GM19328 (cell line): Measurements from ENCODE around the gene IGSF8.
"Not testable (repeated sequence)": the region's sequence is repeated elsewhere in the genome, so short reads cannot be mapped to it uniquely, and the experiment has no call there.

Experiments used
- ATAC-seq: cut with Tn5 transposase; IDR thresholded peaks from one replicate; pipeline ENCODE4 v1.9.1; 2021; ENCODE audit warnings: mild to moderate bottlenecking, moderate library complexity; ENCODE audit not compliant: unreplicated experiment

Gene IGSF8

GRCh38 chr1:160127381-160127780, 29.0 kb upstream of the IGSF8 start:
- no peak for ATAC-seq

DNA sequence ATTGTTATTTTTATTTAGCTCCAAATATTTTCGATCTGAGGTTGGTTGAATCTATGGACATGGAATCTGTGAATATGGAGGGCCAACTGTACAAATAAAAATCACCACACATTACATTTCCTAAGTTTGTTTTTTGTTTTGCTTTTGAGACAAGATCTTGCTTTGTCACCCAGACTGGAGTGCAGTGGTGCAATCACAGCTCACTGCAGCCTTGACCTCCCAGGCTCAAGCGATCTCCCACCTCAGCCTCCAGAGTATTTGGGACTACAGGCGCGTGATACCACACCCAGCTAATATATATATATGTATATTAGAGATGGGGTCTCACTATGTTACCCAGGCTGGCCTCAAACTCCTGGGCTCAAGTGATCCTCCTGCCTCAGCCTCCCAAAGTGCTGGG, 27.9 kb upstream of the IGSF8 start:
- not testable (repeated sequence) for ATAC-seq

DNA sequence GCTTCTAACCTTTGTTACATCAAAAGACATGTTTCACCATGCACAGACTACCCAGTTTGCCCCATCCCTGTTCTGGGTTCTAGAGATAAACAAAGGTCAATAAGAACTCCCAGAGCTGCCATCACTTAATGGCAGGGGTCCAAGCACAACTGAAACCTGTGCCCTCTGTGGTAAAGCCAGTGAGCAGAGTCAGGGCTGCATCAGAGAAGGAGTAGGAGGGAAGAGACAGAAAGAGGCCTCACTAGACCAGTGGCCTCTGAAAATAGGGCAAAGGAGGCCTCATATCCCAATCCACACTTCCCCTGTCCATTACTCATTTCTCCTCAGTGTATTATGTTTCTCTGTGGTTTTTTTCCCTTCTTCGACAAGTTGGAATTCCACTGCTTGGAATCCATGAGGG, 27.3 kb upstream of the IGSF8 start:
- ATAC-seq = no peak

DNA sequence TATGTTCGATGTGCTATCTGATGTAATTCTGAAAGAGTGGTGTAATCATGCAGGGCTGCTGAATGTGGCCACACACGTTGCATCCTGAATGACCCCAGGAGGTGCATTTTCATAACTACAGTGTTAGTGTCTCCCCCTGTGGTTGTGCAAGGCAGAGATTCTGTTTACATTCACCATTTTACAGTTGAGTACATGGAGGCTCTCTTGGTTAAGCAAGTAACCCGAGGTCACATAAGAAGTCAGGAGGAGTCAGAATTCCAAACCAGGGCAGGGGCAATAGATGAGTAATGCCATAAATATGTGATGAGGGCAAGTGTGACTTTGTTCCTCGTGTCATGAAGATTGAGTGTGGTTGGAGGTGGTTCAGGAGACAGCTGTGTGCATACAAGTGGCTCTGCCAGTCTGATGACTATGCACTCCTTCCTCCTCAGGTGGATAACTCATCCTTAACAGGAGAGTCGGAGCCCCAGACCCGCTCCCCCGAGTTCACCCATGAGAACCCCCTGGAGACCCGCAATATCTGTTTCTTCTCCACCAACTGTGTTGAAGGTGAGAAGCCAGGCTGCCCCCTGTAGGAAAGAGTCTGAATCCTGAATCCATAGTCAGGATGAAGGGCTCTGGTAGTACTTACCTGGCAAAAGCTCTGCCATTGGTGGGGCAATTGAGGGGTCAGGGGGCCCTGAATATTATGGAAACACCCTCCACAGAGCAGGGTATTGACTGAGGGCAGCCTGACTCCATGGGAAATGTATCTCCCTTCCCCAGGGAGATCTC, 26.5 kb upstream of the IGSF8 start:
- no peak for ATAC-seq

DNA sequence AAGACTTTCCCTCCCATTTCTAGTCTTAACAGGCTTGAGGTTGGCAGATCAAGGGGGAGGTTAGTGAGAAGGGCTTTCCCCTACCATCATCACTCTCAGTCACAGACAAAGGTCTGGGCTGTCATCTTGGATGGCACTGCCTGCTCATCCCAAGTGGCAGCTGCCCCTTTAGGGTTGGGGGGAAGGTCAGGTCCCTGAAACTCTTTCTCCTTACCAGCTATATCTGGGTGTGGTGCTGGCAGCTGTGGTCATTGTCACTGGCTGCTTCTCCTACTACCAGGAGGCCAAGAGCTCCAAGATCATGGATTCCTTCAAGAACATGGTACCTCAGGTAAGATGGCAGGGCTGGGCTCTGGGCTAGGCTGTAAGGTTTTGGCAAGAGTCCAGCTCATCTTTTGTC, 25.3 kb upstream of the IGSF8 start:
- ATAC-seq = no peak

DNA sequence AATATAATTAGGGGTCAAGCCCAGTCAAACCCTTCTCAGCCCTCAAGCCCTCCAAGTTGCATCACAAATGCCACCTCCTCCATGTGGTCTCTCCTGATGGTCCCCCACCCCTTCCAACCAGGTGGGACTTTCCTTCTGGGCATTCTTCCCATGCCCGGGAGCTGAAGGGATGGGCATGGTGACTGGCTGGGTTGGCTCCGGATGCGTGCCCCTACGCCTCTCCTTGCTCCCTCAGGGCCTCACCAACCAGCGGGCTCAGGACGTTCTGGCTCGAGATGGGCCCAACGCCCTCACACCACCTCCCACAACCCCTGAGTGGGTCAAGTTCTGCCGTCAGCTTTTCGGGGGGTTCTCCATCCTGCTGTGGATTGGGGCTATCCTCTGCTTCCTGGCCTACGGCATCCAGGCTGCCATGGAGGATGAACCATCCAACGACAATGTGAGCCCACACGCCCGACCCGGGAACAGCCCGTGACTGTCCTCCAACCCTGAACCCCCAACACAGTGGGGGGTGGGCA, 24.6 kb upstream of the IGSF8 start:
- no peak for ATAC-seq

- ATAC-seq = no peak
These were observed 23.0 kb upstream of the IGSF8 start for GRCh38 chr1:160121388-160121787.

- ATAC-seq = no peak
These were observed 22.4 kb upstream of the IGSF8 start for GRCh38 chr1:160120797-160121196.

DNA sequence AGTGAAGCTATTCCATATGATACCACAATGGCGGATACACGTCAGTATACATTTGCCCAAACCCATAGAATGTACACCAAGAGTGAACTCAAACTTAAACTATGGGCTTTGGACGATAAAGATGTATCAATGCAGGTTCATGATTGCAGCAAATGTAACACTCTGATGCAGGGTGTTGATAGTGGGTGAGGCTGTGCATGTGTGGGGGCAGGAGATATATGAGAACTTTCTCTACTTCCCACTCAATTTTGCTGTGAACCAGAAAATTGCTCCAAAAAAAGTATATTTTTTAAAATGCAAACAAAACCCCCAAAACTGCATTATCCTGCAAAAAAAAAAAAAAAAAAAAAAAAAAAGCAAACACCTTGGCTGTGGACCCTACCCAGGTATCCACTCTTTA, 20.5 kb upstream of the IGSF8 start:
- ATAC-seq = no peak

- ATAC-seq = no peak
These were observed 19.3 kb upstream of the IGSF8 start for GRCh38 chr1:160117709-160118183.

GRCh38 chr1:160117300-160117699, 18.9 kb upstream of the IGSF8 start:
- no peak for ATAC-seq

- ATAC-seq = no peak
These were observed 18.1 kb upstream of the IGSF8 start for GRCh38 chr1:160116283-160117147.

DNA sequence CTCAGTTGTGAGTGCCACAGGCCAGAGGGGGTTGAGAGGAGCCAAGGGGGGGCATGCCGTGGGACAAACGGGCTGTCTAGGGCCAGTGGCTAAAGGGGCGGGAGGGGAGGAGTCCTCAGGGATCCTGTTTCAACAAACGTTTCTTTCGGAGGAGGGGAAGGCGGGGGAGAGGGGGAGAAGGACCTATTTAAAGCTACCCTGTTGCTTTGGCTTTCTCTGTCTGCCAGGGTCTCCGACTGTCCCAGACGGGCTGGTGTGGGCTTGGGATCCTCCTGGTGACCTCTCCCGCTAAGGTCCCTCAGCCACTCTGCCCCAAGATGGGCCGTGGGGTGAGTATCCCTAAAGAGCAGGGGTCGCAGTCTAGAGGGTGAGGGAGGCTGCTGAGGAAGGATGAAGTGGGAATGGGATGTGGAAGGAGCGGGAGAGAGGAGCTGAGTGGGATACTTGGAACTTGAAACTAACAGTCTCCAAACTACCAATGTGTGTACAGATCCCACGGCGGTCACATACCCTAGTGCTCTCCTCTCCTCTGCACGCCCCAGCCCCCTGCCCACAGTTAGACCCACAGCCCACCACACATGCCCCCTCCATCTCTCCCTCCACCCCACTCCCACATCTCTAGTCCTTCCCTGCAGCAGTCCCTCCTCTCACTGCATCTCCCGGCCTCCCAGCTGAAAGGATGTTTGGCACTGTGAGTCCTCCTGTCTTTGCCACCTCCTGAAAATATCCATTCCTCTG, 17.3 kb upstream of the IGSF8 start, which contains the start of gene ATP1A2:
ATP1A2 (plus strand) TSS at position 215 of the 738 bp plus-strand sequence; CDS start at position 318, 103 bp downstream.
- no peak for ATAC-seq

DNA sequence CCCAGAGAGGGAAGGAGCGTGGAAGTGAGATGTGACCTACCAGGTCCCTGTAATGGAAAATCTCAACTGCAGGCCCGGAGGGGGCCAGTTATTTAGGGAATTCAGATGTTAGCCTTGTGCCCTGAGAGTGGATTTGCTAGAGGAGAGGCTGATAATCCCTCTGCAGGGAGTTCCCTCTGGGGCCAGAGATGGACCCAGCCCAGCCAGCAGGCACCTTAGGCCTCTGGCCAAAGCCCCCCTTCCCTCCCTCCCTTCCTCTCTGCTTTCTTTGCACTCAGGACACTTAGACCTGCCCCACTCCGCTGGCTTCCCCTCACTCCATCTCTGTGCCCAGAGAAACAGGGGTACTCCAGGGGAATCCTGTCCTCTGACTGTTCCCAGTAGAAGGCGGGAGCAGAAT, 15.7 kb upstream of the IGSF8 start:
- ATAC-seq = no peak

DNA sequence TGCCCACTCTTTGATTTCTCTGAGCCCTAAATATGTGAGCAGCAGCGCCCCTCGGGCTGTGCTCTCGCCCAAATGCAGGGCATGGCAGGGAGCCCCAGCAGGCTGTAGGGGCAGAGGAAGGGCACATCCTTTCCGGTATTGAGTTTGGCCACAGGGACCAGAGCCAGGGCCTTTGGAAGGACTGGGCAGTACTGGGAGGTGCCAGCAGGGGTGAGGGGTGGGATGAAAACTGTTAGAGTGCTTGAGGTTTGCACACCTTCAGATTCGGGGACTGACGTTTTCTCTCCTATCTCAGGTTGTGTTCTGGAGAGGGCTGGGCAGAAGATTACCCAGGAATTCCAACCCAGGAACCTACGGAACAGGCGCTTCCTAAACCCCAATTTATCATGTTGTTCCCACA, 15.0 kb upstream of the IGSF8 start:
- no peak for ATAC-seq

DNA sequence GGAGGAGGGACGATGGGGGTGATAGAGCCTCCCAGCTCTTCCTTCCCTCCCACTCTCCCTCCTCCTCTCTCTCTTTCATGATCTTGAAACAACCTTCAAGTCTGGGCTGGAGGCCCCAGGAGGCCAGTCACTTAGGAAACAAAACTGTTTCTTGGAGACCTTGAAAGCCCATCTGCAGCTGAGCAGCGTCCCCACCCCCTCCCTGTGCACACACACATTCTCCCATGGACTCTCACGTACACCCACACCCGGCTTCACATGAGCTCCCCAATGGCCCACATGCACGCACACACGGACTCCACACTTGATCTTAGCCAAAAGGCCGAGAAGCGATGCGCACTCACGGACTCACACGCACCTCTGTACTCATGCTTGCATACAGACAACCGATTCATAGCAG, 13.9 kb upstream of the IGSF8 start:
- ATAC-seq = no peak

- ATAC-seq = not testable (repeated sequence)
These were observed 13.0 kb upstream of the IGSF8 start for GRCh38 chr1:160111462-160111861.

- no peak for ATAC-seq
These were observed 11.3 kb upstream of the IGSF8 start for GRCh38 chr1:160109686-160110085.

DNA sequence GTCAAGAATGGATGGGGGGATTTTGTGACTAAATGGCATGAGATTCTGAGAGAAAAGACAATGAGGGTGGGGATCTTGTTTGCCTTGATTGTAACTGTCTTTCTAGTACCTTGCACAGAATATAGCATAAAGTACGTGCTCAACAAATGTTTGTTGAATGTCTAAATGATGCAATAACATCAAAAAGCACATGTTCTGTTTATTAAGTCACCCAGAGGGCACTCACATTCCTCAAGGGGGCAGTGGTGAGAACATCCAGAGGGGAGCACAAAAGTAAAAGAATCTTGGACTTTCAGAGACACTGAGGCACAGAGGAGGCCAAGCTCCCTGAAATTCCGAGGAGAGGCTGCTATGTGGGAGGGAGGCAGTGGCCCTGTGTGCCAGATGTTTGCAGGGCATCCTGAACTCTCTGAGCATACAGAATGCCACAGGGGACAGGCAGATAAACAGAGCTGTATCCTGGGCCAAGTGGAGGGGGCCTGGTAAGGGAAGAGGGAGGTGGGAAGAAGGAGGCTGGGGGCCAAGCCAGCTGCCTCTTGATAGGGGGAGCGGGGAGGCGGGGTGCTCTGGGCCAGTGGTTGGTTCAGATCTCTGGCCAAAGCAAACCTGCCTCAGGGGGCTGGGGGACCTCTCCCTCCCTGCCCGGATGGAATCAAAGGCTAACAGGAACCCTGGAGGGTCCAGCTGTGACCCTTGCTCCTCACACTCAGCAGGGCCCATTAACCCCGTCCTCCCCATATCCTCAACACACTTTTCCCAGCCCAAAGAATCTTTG, 10.7 kb upstream of the IGSF8 start:
- ATAC-seq = no peak

GRCh38 chr1:160107512-160107911, 9.1 kb upstream of the IGSF8 start:
- no peak for ATAC-seq
